ENCODE results near the gene NVL. TPM values are rescaled to one million over a fixed set of nuclear protein-coding genes. Genes with fewer than 3 reads are reported as not detected.

NVL gene
- total and polyA plus RNA-seq, 2 of the 8 experiments (the other 6 are each of a cell fraction or from before 2014, with no cell fraction given) = 22.7 to 45.8 TPM

DNA sequence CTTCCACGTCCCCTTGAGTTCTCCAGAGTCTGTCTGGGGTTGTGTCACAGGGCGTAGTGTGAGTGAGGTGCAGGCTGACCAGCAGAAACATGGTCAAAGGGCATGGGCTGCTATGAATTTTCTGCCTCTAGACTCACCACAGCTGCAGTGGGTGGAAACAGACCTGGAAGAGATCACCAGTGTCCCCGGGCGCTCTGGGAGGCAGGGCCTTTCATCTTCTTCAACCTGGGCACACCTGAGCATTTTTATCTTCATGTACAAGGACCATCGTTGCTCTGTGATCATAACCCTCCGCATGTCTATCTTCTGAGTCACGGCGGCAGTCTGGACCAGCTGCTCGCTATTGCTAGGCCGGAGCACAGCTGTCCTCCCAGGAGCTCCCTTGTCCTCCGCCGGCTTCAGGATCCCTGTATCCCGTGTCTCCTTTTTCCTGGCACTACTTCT lies 117.3 kb downstream of the NVL start (continued):
- TF ChIP-seq, protein P1, sequence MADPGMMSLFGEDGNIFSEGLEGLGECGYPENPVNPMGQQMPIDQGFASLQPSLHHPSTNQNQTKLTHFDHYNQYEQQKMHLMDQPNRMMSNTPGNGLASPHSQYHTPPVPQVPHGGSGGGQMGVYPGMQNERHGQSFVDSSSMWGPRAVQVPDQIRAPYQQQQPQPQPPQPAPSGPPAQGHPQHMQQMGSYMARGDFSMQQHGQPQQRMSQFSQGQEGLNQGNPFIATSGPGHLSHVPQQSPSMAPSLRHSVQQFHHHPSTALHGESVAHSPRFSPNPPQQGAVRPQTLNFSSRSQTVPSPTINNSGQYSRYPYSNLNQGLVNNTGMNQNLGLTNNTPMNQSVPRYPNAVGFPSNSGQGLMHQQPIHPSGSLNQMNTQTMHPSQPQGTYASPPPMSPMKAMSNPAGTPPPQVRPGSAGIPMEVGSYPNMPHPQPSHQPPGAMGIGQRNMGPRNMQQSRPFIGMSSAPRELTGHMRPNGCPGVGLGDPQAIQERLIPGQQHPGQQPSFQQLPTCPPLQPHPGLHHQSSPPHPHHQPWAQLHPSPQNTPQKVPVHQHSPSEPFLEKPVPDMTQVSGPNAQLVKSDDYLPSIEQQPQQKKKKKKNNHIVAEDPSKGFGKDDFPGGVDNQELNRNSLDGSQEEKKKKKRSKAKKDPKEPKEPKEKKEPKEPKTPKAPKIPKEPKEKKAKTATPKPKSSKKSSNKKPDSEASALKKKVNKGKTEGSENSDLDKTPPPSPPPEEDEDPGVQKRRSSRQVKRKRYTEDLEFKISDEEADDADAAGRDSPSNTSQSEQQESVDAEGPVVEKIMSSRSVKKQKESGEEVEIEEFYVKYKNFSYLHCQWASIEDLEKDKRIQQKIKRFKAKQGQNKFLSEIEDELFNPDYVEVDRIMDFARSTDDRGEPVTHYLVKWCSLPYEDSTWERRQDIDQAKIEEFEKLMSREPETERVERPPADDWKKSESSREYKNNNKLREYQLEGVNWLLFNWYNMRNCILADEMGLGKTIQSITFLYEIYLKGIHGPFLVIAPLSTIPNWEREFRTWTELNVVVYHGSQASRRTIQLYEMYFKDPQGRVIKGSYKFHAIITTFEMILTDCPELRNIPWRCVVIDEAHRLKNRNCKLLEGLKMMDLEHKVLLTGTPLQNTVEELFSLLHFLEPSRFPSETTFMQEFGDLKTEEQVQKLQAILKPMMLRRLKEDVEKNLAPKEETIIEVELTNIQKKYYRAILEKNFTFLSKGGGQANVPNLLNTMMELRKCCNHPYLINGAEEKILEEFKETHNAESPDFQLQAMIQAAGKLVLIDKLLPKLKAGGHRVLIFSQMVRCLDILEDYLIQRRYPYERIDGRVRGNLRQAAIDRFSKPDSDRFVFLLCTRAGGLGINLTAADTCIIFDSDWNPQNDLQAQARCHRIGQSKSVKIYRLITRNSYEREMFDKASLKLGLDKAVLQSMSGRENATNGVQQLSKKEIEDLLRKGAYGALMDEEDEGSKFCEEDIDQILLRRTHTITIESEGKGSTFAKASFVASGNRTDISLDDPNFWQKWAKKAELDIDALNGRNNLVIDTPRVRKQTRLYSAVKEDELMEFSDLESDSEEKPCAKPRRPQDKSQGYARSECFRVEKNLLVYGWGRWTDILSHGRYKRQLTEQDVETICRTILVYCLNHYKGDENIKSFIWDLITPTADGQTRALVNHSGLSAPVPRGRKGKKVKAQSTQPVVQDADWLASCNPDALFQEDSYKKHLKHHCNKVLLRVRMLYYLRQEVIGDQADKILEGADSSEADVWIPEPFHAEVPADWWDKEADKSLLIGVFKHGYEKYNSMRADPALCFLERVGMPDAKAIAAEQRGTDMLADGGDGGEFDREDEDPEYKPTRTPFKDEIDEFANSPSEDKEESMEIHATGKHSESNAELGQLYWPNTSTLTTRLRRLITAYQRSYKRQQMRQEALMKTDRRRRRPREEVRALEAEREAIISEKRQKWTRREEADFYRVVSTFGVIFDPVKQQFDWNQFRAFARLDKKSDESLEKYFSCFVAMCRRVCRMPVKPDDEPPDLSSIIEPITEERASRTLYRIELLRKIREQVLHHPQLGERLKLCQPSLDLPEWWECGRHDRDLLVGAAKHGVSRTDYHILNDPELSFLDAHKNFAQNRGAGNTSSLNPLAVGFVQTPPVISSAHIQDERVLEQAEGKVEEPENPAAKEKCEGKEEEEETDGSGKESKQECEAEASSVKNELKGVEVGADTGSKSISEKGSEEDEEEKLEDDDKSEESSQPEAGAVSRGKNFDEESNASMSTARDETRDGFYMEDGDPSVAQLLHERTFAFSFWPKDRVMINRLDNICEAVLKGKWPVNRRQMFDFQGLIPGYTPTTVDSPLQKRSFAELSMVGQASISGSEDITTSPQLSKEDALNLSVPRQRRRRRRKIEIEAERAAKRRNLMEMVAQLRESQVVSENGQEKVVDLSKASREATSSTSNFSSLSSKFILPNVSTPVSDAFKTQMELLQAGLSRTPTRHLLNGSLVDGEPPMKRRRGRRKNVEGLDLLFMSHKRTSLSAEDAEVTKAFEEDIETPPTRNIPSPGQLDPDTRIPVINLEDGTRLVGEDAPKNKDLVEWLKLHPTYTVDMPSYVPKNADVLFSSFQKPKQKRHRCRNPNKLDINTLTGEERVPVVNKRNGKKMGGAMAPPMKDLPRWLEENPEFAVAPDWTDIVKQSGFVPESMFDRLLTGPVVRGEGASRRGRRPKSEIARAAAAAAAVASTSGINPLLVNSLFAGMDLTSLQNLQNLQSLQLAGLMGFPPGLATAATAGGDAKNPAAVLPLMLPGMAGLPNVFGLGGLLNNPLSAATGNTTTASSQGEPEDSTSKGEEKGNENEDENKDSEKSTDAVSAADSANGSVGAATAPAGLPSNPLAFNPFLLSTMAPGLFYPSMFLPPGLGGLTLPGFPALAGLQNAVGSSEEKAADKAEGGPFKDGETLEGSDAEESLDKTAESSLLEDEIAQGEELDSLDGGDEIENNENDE (IDR thresholded peaks at IDR 0.05; ENCODE audit: insufficient replicate concordance, low read length) = no peak
- TF ChIP-seq TAF7 (optimal IDR thresholded peaks at IDR 0.05; ENCODE audit: borderline replicate concordance, low read depth, low read length) (no peak), SIN3A (conservative IDR thresholded peaks at IDR 0.05 in 1 of 2, IDR thresholded peaks at IDR 0.05 in 1 of 2; ENCODE audit: low read depth in 1 of 2, low read length in 2 of 2) (no peak), CTBP2 (IDR thresholded peaks at IDR 0.05; ENCODE audit: borderline replicate concordance, insufficient read depth, insufficient read length, low read length) (no peak), RBBP5 (IDR thresholded peaks at IDR 0.05; ENCODE audit: borderline replicate concordance, low read depth, low read length) (no peak), CHD2 (IDR thresholded peaks at IDR 0.05; ENCODE audit: low read length) (no peak)
- TF ChIP-seq, protein P2, sequence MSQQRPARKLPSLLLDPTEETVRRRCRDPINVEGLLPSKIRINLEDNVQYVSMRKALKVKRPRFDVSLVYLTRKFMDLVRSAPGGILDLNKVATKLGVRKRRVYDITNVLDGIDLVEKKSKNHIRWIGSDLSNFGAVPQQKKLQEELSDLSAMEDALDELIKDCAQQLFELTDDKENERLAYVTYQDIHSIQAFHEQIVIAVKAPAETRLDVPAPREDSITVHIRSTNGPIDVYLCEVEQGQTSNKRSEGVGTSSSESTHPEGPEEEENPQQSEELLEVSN (IDR thresholded peaks at IDR 0.05) = no peak
- TF ChIP-seq, protein P3, sequence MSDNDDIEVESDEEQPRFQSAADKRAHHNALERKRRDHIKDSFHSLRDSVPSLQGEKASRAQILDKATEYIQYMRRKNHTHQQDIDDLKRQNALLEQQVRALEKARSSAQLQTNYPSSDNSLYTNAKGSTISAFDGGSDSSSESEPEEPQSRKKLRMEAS (IDR thresholded peaks at IDR 0.05) = no peak

Measured in H1 (cell line).